Subcutaneous abdominal adipose tissue (tissue), 5 donors: ENCODE measurements around the gene FAM177B.

Source experiments
- H3K27ac ChIP-seq: one replicate; pipeline ENCODE4 v1.7.0; 2013; ENCODE audit warnings: low read depth, mild to moderate bottlenecking, inconsistent platforms, low read length, moderate library complexity
- H3K27me3 ChIP-seq, 5 donors: one replicate each; pipeline ENCODE4 v1.7.0; 2013; ENCODE audit warnings: low read length in 5 of 5, inconsistent platforms in 1 of 5; ENCODE audit not compliant: control insufficient read depth in 5 of 5, insufficient read depth in 4 of 5
- H3K36me3 ChIP-seq, 5 donors: one replicate each; pipeline ENCODE4 v1.7.0; 2013; ENCODE audit warnings: low read length in 5 of 5; ENCODE audit not compliant: control insufficient read depth in 5 of 5, insufficient read depth in 5 of 5
- H3K4me1 ChIP-seq, 5 donors: one replicate each; pipeline ENCODE4 v1.7.0; 2013; ENCODE audit warnings: low read length in 5 of 5, mild to moderate bottlenecking in 3 of 5, moderate library complexity in 1 of 5; ENCODE audit not compliant: control insufficient read depth in 5 of 5, insufficient read depth in 5 of 5
- H3K4me3 ChIP-seq, 5 donors: one replicate each; pipeline ENCODE4 v1.7.0; 2013; ENCODE audit warnings: low read length in 5 of 5, low read depth in 1 of 5
- H3K9ac ChIP-seq, 5 donors: one replicate each; pipeline ENCODE4 v1.7.0; 2013; ENCODE audit warnings: low read length in 5 of 5, mild to moderate bottlenecking in 4 of 5, moderate library complexity in 3 of 5
- H3K9me3 ChIP-seq, 5 donors: one replicate each; pipeline ENCODE4 v1.7.0; 2013; ENCODE audit warnings: low read length in 5 of 5; ENCODE audit not compliant: control insufficient read depth in 5 of 5
- donor health status: healthy.
- donor health status: healthy.
- donor health status: healthy.
- donor health status: healthy.
- donor health status: healthy.

The FAM177B gene

GRCh38 chr1:222781251-222781650 lies 44.2 kb downstream of the FAM177B start:
- H3K36me3 ChIP-seq: no peaks in the 10 kb centered on the region
- no peak overlapping the region for H3K27ac ChIP-seq
- no peaks in the 10 kb centered on the region for H3K27me3 ChIP-seq
- H3K9me3 ChIP-seq: no peaks in the 10 kb centered on the region
- H3K9ac ChIP-seq: no peak overlapping the region
- no peak overlapping the region for H3K4me3 ChIP-seq
- peaks cover 0 to 13% (median 0%) of the 10 kb centered on the region in 5 donors for H3K4me1 ChIP-seq

- Histone ChIP-seq H3K27ac (no peak overlapping the region), H3K9me3 (no peaks in the 10 kb centered on the region), H3K36me3 (no peaks in the 10 kb centered on the region), H3K9ac (no peak overlapping the region), H3K27me3 (peaks cover 0 to 2% (median 0%) of the 10 kb centered on the region in 5 donors), H3K4me1 (peaks cover 0 to 14% (median 4%) of the 10 kb centered on the region in 5 donors), H3K4me3 (no peak overlapping the region)
These were observed 46.0 kb downstream of the FAM177B start for GRCh38 chr1:222783051-222783450.

- Histone ChIP-seq H3K9ac (no peak overlapping the region), H3K9me3 (no peaks in the 10 kb centered on the region), H3K36me3 (no peaks in the 10 kb centered on the region), H3K4me1 (peaks cover 0 to 14% (median 4%) of the 10 kb centered on the region in 5 donors), H3K4me3 (no peak overlapping the region), H3K27me3 (peaks cover 0 to 2% (median 0%) of the 10 kb centered on the region in 5 donors), H3K27ac (no peak overlapping the region)
These were observed 47.4 kb downstream of the FAM177B start for GRCh38 chr1:222784371-222784770.

- H3K9me3 ChIP-seq: no peaks in the 10 kb centered on the region
- peaks cover 0 to 2% (median 0%) of the 10 kb centered on the region in 5 donors for H3K27me3 ChIP-seq
- no peak overlapping the region for H3K9ac ChIP-seq
- H3K27ac ChIP-seq: no peak overlapping the region
- no peaks in the 10 kb centered on the region for H3K36me3 ChIP-seq
- H3K4me3 ChIP-seq: no peak overlapping the region
- H3K4me1 ChIP-seq: peaks cover 0 to 14% (median 4%) of the 10 kb centered on the region in 5 donors
These were observed 47.9 kb downstream of the FAM177B start for GRCh38 chr1:222784916-222785315.

GRCh38 chr1:222785529-222785928 lies 48.5 kb downstream of the FAM177B start:
- H3K4me3 ChIP-seq: no peak overlapping the region
- H3K27ac ChIP-seq: no peak overlapping the region
- H3K9me3 ChIP-seq: no peaks in the 10 kb centered on the region
- H3K36me3 ChIP-seq: no peaks in the 10 kb centered on the region
- H3K27me3 ChIP-seq: peaks cover 0 to 2% (median 0%) of the 10 kb centered on the region in 5 donors
- H3K4me1 ChIP-seq: peaks cover 0 to 14% (median 4%) of the 10 kb centered on the region in 5 donors
- H3K9ac ChIP-seq: no peak overlapping the region

- H3K9me3 ChIP-seq: no peaks in the 10 kb centered on the region
- no peak overlapping the region for H3K4me3 ChIP-seq
- peaks cover 0 to 2% (median 0%) of the 10 kb centered on the region in 5 donors for H3K27me3 ChIP-seq
- no peaks in the 10 kb centered on the region for H3K36me3 ChIP-seq
- H3K27ac ChIP-seq: no peak overlapping the region
- H3K9ac ChIP-seq: no peak overlapping the region
- peaks cover 0 to 14% (median 4%) of the 10 kb centered on the region in 5 donors for H3K4me1 ChIP-seq
These were observed 49.1 kb downstream of the FAM177B start for GRCh38 chr1:222786121-222786520.

- H3K9me3 ChIP-seq: no peaks in the 10 kb centered on the region
- H3K9ac ChIP-seq: no peak overlapping the region
- H3K36me3 ChIP-seq: no peaks in the 10 kb centered on the region
- H3K27ac ChIP-seq: no peak overlapping the region
- H3K4me3 ChIP-seq: no peak overlapping the region
- H3K27me3 ChIP-seq: peaks cover 0 to 2% (median 0%) of the 10 kb centered on the region in 5 donors
- peaks cover 0 to 14% (median 4%) of the 10 kb centered on the region in 5 donors for H3K4me1 ChIP-seq
These were observed 50.7 kb downstream of the FAM177B start for GRCh38 chr1:222787729-222788128.

- no peak overlapping the region for H3K27ac ChIP-seq
- peaks cover 0 to 14% (median 4%) of the 10 kb centered on the region in 5 donors for H3K4me1 ChIP-seq
- H3K36me3 ChIP-seq: no peaks in the 10 kb centered on the region
- peaks cover 0 to 2% (median 0%) of the 10 kb centered on the region in 5 donors for H3K27me3 ChIP-seq
- H3K9ac ChIP-seq: no peak overlapping the region
- H3K9me3 ChIP-seq: no peaks in the 10 kb centered on the region
- H3K4me3 ChIP-seq: no peak overlapping the region
These were observed 51.6 kb downstream of the FAM177B start for GRCh38 chr1:222788402-222789156.

- no peaks in the 10 kb centered on the region for H3K36me3 ChIP-seq
- peaks cover 0 to 12% (median 7%) of the 10 kb centered on the region in 5 donors for H3K4me1 ChIP-seq
- no peak overlapping the region for H3K27ac ChIP-seq
- H3K9me3 ChIP-seq: no peaks in the 10 kb centered on the region
- H3K9ac ChIP-seq: no peak overlapping the region
- H3K4me3 ChIP-seq: no peak overlapping the region
- peaks cover 0 to 2% (median 0%) of the 10 kb centered on the region in 5 donors for H3K27me3 ChIP-seq
These were observed 53.1 kb downstream of the FAM177B start for GRCh38 chr1:222790115-222790514.

GRCh38 chr1:222790520-222790919 lies 53.5 kb downstream of the FAM177B start:
- Histone ChIP-seq H3K9ac (no peak overlapping the region), H3K4me3 (no peak overlapping the region), H3K27me3 (peaks cover 0 to 2% (median 0%) of the 10 kb centered on the region in 5 donors), H3K9me3 (no peaks in the 10 kb centered on the region), H3K36me3 (no peaks in the 10 kb centered on the region), H3K27ac (no peak overlapping the region), H3K4me1 (peaks cover 0 to 12% (median 7%) of the 10 kb centered on the region in 5 donors)
